ENCODE results near the gene CTNNA3.

GRCh38 chr10:67452892-67453291 lies 243.1 kb downstream of the CTNNA3 start:
- TF ChIP-seq POLR2AphosphoS5 (IDR thresholded peaks at IDR 0.05): no peak
- TF ChIP-seq EP300 (IDR thresholded peaks at IDR 0.05): no peak
- TF ChIP-seq POLR2A (IDR thresholded peaks at IDR 0.05): no peak
